Adipocyte (in vitro differentiated cells): ENCODE results near the gene MIER2.

Experiments
- DNase-seq: peaks from one replicate; pipeline ENCODE4 v3.0.0-alpha.2; 2015; ENCODE audit warnings: low read depth
- H3K27me3 ChIP-seq: replicated peaks from 2 replicates; pipeline ENCODE4 v1.7.0; 2013; ENCODE audit warnings: mild to moderate bottlenecking, low read length, moderate library complexity; ENCODE audit not compliant: control insufficient read depth, insufficient read depth
- H3K36me3 ChIP-seq: 2 replicates; pipeline ENCODE4 v1.7.0; 2013; ENCODE audit warnings: low read length, mild to moderate bottlenecking, moderate library complexity; ENCODE audit not compliant: control insufficient read depth, insufficient read depth, severe bottlenecking
- H3K4me1 ChIP-seq: 2 replicates; pipeline ENCODE4 v1.7.0; 2013; ENCODE audit warnings: mild to moderate bottlenecking, low read length, moderate library complexity; ENCODE audit not compliant: control insufficient read depth, insufficient read depth
- H3K4me3 ChIP-seq: 2 replicates; pipeline ENCODE4 v1.7.0; 2013; ENCODE audit warnings: mild to moderate bottlenecking, low read length, moderate library complexity
- H3K9ac ChIP-seq: 2 replicates; pipeline ENCODE4 v1.7.0; 2013; ENCODE audit warnings: mild to moderate bottlenecking, low read length, moderate library complexity
- H3K9me3 ChIP-seq: 2 replicates; pipeline ENCODE4 v1.7.0; 2013; ENCODE audit warnings: mild to moderate bottlenecking, low read length, moderate library complexity; ENCODE audit not compliant: control insufficient read depth

Gene MIER2

DNA sequence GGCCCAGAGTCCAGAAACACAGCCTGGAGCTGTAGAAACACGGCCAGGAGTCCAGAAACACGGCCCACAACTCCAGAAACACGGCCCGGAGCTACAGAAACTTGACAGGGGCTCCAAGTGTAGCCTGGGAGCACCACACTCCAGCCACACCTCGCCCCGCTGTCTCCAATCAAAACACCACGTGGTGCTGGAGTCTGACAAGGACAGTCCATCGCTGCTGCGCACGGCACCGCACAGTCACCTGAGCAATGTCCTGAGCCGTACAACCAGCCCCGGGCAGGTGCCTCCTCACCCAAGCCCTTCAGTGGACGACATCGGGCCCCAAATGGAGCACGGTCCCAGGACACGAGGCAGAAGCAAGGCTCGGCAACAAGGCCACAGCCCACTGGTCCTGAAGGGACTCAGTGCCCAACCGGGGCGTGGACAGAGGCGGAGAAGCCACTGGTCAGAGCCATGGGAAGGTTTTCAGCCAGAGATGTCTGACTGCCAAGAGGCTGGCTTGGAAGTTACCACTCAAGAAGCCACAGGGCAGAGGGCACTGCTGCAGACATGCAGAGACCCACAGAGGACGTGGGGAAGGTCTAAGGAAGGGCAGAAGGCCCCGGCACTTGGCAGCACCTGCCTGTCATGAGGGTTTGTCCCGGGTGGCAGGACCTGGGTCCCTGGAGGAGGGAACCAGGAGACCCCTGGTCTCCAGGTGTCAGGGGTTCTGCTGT, 33.7 kb downstream of the MIER2 start:
- Histone ChIP-seq H3K9ac (no peak overlapping the region), H3K4me3 (no peak overlapping the region), H3K36me3 (peaks cover 62% of the 10 kb centered on the region), H3K4me1 (no peaks in the 10 kb centered on the region), H3K9me3 (no peaks in the 10 kb centered on the region), H3K27me3 (no peaks in the 10 kb centered on the region)
- DNase-seq, result no peak

DNA sequence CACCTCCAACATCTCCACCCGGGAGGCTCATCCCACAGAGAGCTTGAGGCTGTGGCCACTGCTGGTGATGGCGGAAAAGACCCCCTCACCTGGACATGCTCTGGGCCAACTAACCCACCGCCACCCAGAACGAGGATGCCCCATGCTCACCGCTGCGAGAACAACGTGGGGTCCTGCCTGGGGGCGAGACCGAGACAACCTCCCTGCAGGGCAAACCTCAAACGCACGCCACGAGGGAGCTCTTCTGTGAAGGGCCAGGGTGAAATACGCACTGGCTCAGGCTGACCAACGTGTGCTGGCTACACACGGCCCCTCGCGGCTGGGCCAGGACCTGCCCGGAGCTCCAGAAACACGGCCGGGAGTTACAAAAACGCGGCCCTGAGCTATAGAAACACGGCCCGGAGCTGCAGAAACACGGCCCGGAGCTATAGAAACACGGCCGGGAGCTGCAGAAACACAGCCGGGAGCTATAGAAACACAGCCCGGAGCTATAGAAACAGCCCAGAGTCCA, 34.4 kb downstream of the MIER2 start:
- H3K4me1 ChIP-seq, result no peaks in the 10 kb centered on the region
- no peaks in the 10 kb centered on the region for H3K9me3 ChIP-seq
- H3K9ac ChIP-seq, result no peak overlapping the region
- no peaks in the 10 kb centered on the region for H3K27me3 ChIP-seq
- DNase-seq, result no peak
- no peak overlapping the region for H3K4me3 ChIP-seq
- peaks cover 62% of the 10 kb centered on the region for H3K36me3 ChIP-seq

DNA sequence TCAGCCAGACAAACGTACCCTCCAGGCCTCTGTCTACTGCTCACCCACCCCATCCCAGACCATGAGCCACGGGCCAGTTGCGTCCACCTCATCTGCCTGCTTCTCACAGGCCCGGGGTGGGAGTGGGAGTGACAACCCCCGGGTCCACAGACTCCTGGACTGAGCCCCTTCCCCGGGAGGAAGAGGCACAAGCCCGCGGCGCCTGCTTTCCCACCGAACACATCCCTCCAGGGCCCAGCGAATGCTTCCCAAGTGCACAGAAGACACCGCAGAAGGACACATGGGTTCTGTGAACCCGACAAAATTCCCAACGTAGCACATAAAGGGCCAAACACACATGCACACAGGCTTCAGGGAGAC, 35.4 kb downstream of the MIER2 start:
- Histone ChIP-seq H3K4me3 (no peak overlapping the region), H3K9ac (no peak overlapping the region), H3K4me1 (no peaks in the 10 kb centered on the region), H3K9me3 (no peaks in the 10 kb centered on the region), H3K36me3 (peaks cover 59% of the 10 kb centered on the region), H3K27me3 (no peaks in the 10 kb centered on the region)
- DNase-seq, result no peak

DNA sequence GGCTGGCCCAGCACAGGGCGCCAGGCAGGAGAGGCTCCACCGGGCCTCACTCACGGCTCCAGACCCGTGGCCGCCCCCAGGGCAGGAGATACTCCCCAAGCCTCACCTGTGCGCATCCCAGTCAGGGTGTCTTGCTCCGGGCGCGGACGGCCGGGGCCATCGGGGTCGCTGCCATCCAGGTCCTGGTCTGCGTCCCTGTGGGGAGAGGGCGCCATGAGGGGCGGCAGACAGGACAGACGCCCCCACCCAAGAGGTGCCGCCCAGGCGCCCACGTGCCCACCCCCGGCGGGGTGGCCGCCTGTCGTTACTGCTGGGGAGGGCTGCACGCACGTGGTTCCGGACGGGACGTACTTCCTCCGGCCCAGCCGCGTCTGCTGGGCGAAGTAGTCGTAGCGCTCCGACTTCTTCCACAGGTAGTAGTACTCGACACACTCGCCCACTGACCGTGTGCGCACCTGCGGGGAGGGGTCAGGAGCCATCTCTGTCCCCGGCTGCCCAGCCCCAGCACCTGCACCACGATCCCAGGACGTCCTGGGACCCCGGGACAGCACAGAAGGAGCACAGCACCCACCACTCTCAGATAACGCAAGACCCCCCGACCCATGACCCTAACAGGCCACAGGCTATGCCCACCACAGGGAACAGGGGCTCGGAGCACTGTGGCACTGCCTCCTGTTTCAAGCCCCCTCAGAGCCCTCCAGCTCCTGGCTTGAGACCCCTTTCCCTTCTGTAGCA, 36.0 kb downstream of the MIER2 start:
- H3K36me3 ChIP-seq, result peaks cover 54% of the 10 kb centered on the region
- no peaks in the 10 kb centered on the region for H3K27me3 ChIP-seq
- DNase-seq, result no peak

DNA sequence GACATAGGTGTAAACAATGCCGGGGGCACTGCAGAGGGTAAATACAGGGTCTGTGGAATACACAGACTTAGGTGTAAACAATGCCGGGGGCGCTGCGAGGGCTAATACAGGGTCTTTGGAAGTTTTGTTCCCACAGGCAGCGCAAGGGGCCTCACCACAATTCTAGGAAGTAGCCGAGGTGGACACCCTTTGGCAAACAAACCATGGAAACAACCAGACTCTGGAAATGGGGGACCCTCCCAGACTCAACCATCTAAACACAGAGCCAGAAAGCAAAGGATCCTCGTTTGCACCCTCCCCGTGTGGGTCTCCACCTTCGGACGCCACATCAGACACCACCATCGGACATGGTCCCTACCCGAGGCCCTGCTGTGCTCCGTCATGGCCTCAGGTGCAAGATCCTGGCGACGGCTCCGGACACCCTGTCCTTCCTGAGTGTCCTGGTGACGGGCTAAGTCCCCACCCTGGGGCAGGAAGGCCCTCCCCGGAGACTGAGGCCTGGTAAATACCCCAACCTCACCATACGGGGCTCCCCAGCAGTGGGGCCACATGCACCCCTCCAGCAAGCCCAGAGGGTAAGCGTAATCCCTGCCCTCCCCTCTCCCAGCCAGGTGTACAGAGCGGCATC, 36.7 kb downstream of the MIER2 start:
- H3K27me3 ChIP-seq, result no peaks in the 10 kb centered on the region
- H3K9ac ChIP-seq, result no peak overlapping the region
- H3K4me3 ChIP-seq, result no peak overlapping the region
- H3K9me3 ChIP-seq, result no peaks in the 10 kb centered on the region
- H3K36me3 ChIP-seq, result peaks cover 53% of the 10 kb centered on the region
- DNase-seq, result no peak
- no peaks in the 10 kb centered on the region for H3K4me1 ChIP-seq

More for the DNA sequence above, 36.0 kb downstream of the MIER2 start:
- Histone ChIP-seq H3K4me1 (no peaks in the 10 kb centered on the region), H3K9ac (no peak overlapping the region), H3K4me3 (no peak overlapping the region), H3K9me3 (no peaks in the 10 kb centered on the region)

DNA sequence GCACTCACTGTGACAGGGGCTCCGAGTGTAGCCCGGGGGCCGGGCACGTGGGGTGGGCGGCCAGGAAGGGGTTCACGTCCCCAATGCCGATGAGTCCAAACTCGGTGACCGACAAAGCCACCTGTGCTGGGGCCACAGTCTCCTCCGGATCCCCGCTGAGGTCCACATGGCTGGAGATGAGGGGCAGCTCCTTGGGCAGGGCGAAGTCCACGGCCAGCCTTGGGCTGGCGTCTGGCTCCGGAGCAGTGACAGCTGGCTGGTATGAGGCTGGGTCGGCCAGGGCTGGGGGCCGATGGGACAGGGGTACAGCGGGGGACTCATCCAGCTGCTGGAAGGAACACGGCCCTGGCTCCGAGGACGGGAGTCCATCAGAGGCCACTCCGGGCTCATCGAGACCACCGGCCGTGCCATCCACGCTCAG, 37.5 kb downstream of the MIER2 start:
- Histone ChIP-seq H3K36me3 (peaks cover 53% of the 10 kb centered on the region), H3K9me3 (no peaks in the 10 kb centered on the region), H3K9ac (no peak overlapping the region), H3K4me1 (no peaks in the 10 kb centered on the region), H3K4me3 (no peak overlapping the region), H3K27me3 (no peaks in the 10 kb centered on the region)
- no peak for DNase-seq

DNA sequence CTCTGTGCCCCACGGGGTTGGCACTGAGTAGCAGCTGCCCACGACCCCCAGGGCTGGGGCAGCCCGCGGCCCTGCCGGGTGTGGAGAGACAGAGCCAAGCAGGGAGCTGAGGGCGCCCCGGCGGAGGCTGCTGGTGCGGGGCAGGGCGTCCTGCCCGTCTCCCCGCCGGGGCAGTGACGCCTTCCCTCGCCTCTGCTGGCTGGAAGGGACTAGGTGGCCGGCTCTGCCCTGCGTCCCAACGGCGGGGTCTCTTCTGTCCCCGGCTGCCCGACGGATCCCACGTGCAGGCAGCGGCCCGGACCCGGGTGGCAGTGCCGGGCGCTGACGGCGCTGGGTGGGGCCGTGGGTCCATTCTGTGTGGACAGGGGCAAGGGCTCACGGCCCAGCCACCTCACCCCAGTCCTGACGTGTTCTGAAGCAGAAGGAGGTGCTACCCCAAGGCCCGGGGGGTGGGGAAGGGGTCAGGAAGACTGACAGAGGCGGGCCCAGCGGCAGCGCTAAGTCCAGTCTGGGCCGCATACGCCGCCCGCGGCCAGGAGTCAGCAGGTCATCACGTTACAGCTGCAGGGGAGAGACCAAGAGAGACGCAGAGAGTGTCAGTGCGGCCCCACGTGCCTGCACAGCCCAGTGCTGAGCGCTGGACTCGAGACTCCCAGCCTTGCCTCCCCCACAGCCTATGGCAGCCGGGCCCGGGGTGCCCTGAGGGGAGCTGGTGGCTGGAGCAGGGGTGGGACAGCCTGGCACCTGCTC, 38.3 kb downstream of the MIER2 start:
- Histone ChIP-seq H3K27me3 (no peaks in the 10 kb centered on the region), H3K4me3 (no peak overlapping the region), H3K36me3 (peaks cover 49% of the 10 kb centered on the region), H3K9ac (no peak overlapping the region), H3K4me1 (no peaks in the 10 kb centered on the region), H3K9me3 (no peaks in the 10 kb centered on the region)
- no peak for DNase-seq

DNA sequence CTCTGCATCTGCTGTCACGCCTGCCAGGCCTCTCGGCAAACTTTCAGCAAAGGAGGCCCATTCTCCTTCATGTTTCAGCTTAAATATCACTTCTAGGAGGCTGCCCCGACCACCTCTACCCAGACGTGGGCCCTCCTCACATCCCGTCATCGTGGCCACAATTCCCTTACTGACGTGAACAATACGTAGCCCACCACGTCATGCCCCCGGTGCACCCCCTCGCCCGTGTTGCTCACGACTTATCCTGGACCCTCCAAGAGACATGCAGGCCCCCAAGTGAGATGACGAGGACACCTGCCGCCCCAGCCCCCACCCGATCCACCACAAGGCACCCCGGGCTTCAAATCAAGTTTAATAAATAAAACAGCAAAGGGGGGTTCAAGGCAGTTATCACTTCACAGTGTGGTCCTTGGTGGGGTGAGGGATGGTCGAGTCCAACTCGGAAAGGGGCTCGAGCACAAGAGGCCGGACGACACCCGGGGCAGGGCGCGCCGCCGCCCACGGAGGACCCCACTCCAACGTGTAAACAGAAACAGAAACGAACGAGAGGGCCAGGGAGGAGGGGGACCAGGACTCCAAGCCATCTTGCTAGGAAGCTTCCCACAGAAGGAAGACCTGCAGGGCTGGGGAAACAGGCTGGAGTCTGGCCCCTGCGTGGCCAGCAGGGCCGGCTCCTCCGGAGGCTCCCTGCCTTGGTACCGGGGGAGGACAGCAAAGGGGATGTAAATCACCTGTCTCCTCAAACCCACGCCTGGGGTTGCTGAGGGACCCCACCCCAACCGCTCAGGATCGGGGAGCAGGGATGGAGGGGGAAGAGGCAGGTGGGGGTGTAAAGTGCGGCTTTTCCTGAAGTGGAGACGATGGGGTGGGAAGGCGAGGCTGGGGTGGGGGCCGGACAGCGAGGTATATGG, 39.1 kb downstream of the MIER2 start:
- no peaks in the 10 kb centered on the region for H3K27me3 ChIP-seq
- no peak overlapping the region for H3K9ac ChIP-seq
- no peaks in the 10 kb centered on the region for H3K9me3 ChIP-seq
- H3K4me1 ChIP-seq, result no peaks in the 10 kb centered on the region
- H3K36me3 ChIP-seq, result peaks cover 40% of the 10 kb centered on the region
- no peak overlapping the region for H3K4me3 ChIP-seq
- no peak for DNase-seq

DNA sequence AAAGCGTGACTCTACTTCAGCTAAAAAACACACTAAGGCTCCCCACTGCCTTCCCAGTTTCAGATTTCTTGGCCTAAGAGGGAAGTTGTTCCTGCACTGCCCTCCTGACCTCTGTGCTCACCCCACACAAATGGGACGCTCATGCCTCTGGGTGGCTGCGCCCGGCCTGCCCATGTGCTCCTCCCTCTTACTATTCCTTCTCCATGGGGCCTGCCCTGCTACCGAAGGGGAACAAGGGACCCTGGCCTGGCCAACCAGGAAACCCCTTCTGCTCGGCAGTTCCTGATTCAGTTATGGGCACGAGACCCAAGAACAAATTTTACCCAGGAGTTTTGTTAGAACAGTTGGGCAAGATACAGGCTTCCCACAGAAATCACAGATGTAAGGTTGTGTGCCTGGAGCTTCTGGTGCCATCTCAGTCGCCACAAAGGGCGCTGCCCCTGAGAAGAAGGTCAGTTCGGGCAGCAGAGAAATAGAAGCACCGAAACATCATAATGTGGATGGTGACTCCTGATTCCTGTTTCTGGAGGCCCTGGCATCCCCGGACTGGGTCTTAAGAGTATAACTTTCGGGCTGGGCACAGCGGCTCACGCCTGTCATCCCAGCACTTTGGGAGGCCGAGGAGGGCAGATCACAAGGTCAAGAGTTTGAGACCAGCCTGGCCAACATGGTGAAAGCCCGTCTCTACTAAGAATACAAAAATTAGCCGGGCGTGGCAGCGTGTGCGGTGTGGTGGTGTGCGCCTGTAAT, 47.9 kb downstream of the MIER2 start:
- Histone ChIP-seq H3K9me3 (peaks cover 3% of the 10 kb centered on the region), H3K4me3 (no peak overlapping the region), H3K36me3 (no peaks in the 10 kb centered on the region), H3K4me1 (peaks cover 11% of the 10 kb centered on the region), H3K27me3 (peaks cover 34% of the 10 kb centered on the region), H3K9ac (no peak overlapping the region)
- no peak for DNase-seq
